K562 (cell line): ENCODE results near the gene HOXB3. TPM values are rescaled to one million over a fixed set of nuclear protein-coding genes. Genes with fewer than 3 reads are reported as not detected.

Experiments
- EWSR1 ChIP-seq: fragments of 450-650 bp; IDR thresholded peaks from 2 replicates; pipeline ENCODE4 v1.6.1; 2018; ENCODE audit warnings: borderline replicate concordance, mild to moderate bottlenecking, low read depth, moderate library complexity; ENCODE audit not compliant: partially characterized antibody
- GATAD2A ChIP-seq: fragments of 450-650 bp; IDR thresholded peaks from 2 replicates; pipeline ENCODE4 v1.6.1; 2017
- LEF1 ChIP-seq: fragments of 450-650 bp; IDR thresholded peaks from 2 replicates; pipeline ENCODE4 v1.6.1; 2016; ENCODE audit warnings: mild to moderate bottlenecking
- NFRKB ChIP-seq: fragments of 450-650 bp; IDR thresholded peaks from 2 replicates; pipeline ENCODE4 v1.6.1; 2016; ENCODE audit warnings: low read depth
- POLR2A ChIP-seq: fragments of 450-650 bp; conservative IDR thresholded peaks from 2 replicates; pipeline ENCODE4 v1.6.1; 2016
- POLR2B ChIP-seq: fragments of 450-650 bp; IDR thresholded peaks from 2 replicates; pipeline ENCODE4 v1.6.1; 2018; ENCODE audit warnings: low read depth; ENCODE audit not compliant: partially characterized antibody
- SMARCB1 ChIP-seq: IDR thresholded peaks from 2 replicates; pipeline ENCODE4 v1.6.1; 2011; ENCODE audit warnings: improper control_type of control experiment, low read depth; ENCODE audit not compliant: insufficient read length
- TAF7 ChIP-seq: fragments of 450-650 bp; IDR thresholded peaks from 2 replicates; pipeline ENCODE4 v1.6.1; 2016; ENCODE audit warnings: missing genetic modification characterization, missing compliant biosample characterization
- TBP ChIP-seq: optimal IDR thresholded peaks from 2 replicates; pipeline ENCODE3; 2011; ENCODE audit warnings: low read depth, low read length, improper control_type of control experiment
- ZNF174 ChIP-seq: fragments of 250-450 bp; sonication (Bioruptor Pico); IDR thresholded peaks from 2 replicates; pipeline ENCODE4 v1.4.0; 2020; ENCODE audit warnings: mild to moderate bottlenecking
- ZNF232 ChIP-seq: sonication (generic); formaldehyde crosslinking; IDR thresholded peaks from 2 replicates; pipeline ENCODE4 v1.8.0; 2022; ENCODE audit warnings: mild to moderate bottlenecking, missing genetic modification reagents
- ZNF354B ChIP-seq: fragments of 250-450 bp; sonication (Bioruptor Pico); IDR thresholded peaks from 2 replicates; pipeline ENCODE4 v1.4.0; 2020
- ZNF561 ChIP-seq: fragments of 450-650 bp; formaldehyde crosslinking; conservative IDR thresholded peaks from 2 replicates; pipeline ENCODE4 v1.4.0; 2020; ENCODE audit warnings: mild to moderate bottlenecking, moderate library complexity
- ZNF644 ChIP-seq: fragments of 200-800 bp; sonication (Bioruptor generic); IDR thresholded peaks from 2 replicates; pipeline ENCODE4 v1.6.1; 2016; ENCODE audit warnings: low read depth, missing genetic modification characterization, missing compliant biosample characterization
- polyA plus RNA-seq, 8 experiments: library from polyadenylated mRNA; depleted of rRNA in 4 of 8; stranded (reverse) in 5 of 8; unstranded in 3 of 8; fragments of >200 nt; fragmentation: Nextera tagmentation in 2 of 8; fragmentation: Illumina TruSeq in 1 of 8; extraction: Ambion mirVana in 2 of 8; extraction: Trizol in 1 of 8; gene quantifications; 2 replicates each; pipeline versions ENCODE4 v1.2.1 to v1.2.3, GENCODE V29; 2011 to 2014; ENCODE audit warnings: inconsistent platforms in 1 of 8, missing spikeins in 1 of 8
- total RNA-seq, 7 experiments: library from RNA; depleted of rRNA in 6 of 7; stranded (reverse); fragments of >200 nt in 6 of 7; fragmentation: Illumina TruSeq in 2 of 7; extraction: Trizol in 2 of 7; gene quantifications; 2 replicates each; pipeline versions ENCODE4 v1.2.1 to v1.2.3, GENCODE V29; 2011 to 2021; ENCODE audit warnings: low replicate concordance in 1 of 7
- TF ChIP-seq, protein P1 (sequence below): fragments of 450-650 bp; IDR thresholded peaks from 2 replicates; pipeline ENCODE4 v1.7.0; 2016; ENCODE audit warnings: borderline replicate concordance
- TF ChIP-seq, protein P2 (sequence below), 2 experiments: fragments of 450-650 bp; conservative IDR thresholded peaks; 2 replicates each; pipeline ENCODE4 v1.6.1; 2017; ENCODE audit warnings: mild to moderate bottlenecking in 2 of 2, moderate library complexity in 2 of 2
- TF ChIP-seq, protein P3 (sequence below): IDR thresholded peaks from 2 replicates; pipeline ENCODE4 v1.6.1; 2012; ENCODE audit warnings: low read depth, low read length, improper control_type of control experiment, borderline replicate concordance
- TF ChIP-seq, protein P4 (sequence below): sonication (generic); formaldehyde crosslinking; IDR thresholded peaks from 2 replicates; pipeline ENCODE4 v1.8.0; 2022; ENCODE audit warnings: mild to moderate bottlenecking, missing genetic modification reagents
- TF ChIP-seq, protein P5 (sequence below): fragments of 250-450 bp; sonication (Bioruptor Pico); IDR thresholded peaks from 2 replicates; pipeline ENCODE4 v1.5.0; 2021; ENCODE audit warnings: mild to moderate bottlenecking, borderline replicate concordance

HOXB3 gene
- total and polyA plus RNA-seq, 9 of the 15 experiments (the other 6 are each of a cell fraction or from before 2014, with no cell fraction given), result 2.4 to 41.3 (median 20.2) TPM

DNA sequence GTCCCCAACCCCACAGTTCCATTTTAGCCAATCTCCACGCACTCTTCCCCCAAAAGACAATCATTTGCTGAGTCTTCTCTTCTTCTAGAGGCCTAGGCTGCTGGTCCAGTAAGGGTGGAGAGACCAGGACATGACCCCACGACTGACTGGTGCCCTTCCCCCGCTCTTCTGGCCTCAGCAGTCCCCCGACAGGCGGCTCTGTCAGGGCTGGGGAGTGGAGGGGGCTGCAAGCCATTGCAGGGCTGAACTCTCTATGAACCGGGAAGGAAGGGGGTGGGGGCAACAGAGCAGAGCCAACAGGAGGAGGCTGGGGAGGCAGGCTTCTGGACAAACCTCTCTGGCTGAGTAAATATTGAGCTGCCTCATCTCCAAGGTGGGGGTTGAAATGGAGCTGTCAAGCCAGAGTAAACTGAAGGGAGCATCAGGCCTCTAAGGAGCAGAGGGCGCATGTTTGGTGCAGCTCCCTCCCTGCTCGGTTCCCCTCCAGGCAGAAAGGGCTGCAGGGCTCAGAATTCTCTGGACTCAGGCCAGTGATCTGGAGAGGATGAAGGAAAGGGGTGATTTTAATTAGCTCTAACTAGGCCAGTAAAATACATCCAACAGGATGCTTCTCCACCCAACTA is 67.9 kb downstream of the HOXB3 start (continued):
- TF ChIP-seq, protein P1, sequence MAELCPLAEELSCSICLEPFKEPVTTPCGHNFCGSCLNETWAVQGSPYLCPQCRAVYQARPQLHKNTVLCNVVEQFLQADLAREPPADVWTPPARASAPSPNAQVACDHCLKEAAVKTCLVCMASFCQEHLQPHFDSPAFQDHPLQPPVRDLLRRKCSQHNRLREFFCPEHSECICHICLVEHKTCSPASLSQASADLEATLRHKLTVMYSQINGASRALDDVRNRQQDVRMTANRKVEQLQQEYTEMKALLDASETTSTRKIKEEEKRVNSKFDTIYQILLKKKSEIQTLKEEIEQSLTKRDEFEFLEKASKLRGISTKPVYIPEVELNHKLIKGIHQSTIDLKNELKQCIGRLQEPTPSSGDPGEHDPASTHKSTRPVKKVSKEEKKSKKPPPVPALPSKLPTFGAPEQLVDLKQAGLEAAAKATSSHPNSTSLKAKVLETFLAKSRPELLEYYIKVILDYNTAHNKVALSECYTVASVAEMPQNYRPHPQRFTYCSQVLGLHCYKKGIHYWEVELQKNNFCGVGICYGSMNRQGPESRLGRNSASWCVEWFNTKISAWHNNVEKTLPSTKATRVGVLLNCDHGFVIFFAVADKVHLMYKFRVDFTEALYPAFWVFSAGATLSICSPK, result no peak
- TF ChIP-seq POLR2A (peak; percentile 44; the same call in 1 of the 2 replicates), POLR2B (no peak), ZNF354B (CRISPR knock-in tag) (no peak), SMARCB1 (no peak), ZNF174 (CRISPR knock-in tag) (no peak), TAF7 (tag) (no peak), LEF1 (peak; percentile 96; the same call in 1 of the 2 replicates), ZNF232 (no peak), ZNF561 (CRISPR knock-in tag) (no peak), NFRKB (peak; percentile 49; the same call in 1 of the 2 replicates), TBP (no peak), GATAD2A (peak; percentile 50; the same call in 1 of the 2 replicates), EWSR1 (no peak), ZNF644 (tag) (no peak)
- TF ChIP-seq, protein P2, sequence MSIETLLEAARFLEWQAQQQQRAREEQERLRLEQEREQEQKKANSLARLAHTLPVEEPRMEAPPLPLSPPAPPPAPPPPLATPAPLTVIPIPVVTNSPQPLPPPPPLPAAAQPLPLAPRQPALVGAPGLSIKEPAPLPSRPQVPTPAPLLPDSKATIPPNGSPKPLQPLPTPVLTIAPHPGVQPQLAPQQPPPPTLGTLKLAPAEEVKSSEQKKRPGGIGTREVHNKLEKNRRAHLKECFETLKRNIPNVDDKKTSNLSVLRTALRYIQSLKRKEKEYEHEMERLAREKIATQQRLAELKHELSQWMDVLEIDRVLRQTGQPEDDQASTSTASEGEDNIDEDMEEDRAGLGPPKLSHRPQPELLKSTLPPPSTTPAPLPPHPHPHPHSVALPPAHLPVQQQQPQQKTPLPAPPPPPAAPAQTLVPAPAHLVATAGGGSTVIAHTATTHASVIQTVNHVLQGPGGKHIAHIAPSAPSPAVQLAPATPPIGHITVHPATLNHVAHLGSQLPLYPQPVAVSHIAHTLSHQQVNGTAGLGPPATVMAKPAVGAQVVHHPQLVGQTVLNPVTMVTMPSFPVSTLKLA (conservative IDR thresholded peaks at IDR 0.05), result peak in 1 of 2 experiments; percentile 46; a peak in 1 of 4 replicates
- TF ChIP-seq, protein P3, sequence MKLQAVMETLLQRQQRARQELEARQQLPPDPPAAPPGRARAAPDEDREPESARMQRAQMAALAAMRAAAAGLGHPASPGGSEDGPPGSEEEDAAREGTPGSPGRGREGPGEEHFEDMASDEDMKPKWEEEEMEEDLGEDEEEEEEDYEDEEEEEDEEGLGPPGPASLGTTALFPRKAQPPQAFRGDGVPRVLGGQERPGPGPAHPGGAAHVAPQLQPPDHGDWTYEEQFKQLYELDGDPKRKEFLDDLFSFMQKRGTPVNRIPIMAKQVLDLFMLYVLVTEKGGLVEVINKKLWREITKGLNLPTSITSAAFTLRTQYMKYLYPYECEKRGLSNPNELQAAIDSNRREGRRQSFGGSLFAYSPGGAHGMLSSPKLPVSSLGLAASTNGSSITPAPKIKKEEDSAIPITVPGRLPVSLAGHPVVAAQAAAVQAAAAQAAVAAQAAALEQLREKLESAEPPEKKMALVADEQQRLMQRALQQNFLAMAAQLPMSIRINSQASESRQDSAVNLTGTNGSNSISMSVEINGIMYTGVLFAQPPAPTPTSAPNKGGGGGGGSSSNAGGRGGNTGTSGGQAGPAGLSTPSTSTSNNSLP, result no peak
- TF ChIP-seq, protein P4, sequence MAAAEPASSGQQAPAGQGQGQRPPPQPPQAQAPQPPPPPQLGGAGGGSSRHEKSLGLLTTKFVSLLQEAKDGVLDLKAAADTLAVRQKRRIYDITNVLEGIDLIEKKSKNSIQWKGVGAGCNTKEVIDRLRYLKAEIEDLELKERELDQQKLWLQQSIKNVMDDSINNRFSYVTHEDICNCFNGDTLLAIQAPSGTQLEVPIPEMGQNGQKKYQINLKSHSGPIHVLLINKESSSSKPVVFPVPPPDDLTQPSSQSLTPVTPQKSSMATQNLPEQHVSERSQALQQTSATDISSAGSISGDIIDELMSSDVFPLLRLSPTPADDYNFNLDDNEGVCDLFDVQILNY, result no peak
- TF ChIP-seq, protein P5, sequence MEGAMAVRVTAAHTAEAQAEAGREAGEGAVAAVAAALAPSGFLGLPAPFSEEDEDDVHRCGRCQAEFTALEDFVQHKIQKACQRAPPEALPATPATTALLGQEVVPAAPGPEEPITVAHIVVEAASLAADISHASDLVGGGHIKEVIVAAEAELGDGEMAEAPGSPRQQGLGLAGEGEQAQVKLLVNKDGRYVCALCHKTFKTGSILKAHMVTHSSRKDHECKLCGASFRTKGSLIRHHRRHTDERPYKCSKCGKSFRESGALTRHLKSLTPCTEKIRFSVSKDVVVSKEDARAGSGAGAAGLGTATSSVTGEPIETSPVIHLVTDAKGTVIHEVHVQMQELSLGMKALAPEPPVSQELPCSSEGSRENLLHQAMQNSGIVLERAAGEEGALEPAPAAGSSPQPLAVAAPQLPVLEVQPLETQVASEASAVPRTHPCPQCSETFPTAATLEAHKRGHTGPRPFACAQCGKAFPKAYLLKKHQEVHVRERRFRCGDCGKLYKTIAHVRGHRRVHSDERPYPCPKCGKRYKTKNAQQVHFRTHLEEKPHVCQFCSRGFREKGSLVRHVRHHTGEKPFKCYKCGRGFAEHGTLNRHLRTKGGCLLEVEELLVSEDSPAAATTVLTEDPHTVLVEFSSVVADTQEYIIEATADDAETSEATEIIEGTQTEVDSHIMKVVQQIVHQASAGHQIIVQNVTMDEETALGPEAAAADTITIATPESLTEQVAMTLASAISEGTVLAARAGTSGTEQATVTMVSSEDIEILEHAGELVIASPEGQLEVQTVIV (CRISPR knock-in tag), result no peak
